OCI-LY3 (cell line): ENCODE data around the gene UNKL.

Experiments
- H2AFZ ChIP-seq: fragments of 200-600, 300-600 bp; shearing (Covaris generic); 2 replicates; pipeline ENCODE4 v1.6.0; 2014; ENCODE audit warnings: antibody characterized with exemption, low read depth, low read length
- H3K27ac ChIP-seq: fragments of 200-600, 300-600 bp; sonication (generic); 2 replicates; pipeline ENCODE4 v1.5.1; 2014; ENCODE audit warnings: mild to moderate bottlenecking, low read length, moderate library complexity, mixed read lengths
- H3K27me3 ChIP-seq: fragments of 200-600, 300-600 bp; sonication (generic); 2 replicates; pipeline ENCODE4 v1.6.1; 2014; ENCODE audit warnings: low read depth, low read length, mixed read lengths
- H3K36me3 ChIP-seq: fragments of 200-600, 300-600 bp; sonication (generic); replicated peaks from 2 replicates; pipeline ENCODE3; 2014; ENCODE audit warnings: low read depth, low read length, mixed read lengths
- H3K4me1 ChIP-seq: fragments of 300-600, 200-600 bp; sonication (generic); 2 replicates; pipeline ENCODE4 v1.6.1; 2014; ENCODE audit warnings: low read length, mixed read lengths
- H3K4me2 ChIP-seq: fragments of 200-600, 300-600 bp; sonication (generic); 2 replicates; pipeline ENCODE4 v1.6.1; 2014; ENCODE audit warnings: low read length, mixed read lengths
- H3K4me3 ChIP-seq: fragments of 300-600, 200-600 bp; sonication (generic); 2 replicates; pipeline ENCODE4 v1.5.1; 2014; ENCODE audit warnings: antibody characterized with exemption, mild to moderate bottlenecking, low read length, moderate library complexity
- H3K79me2 ChIP-seq: fragments of 300-600, 200-600 bp; shearing (Covaris generic); 2 replicates; pipeline ENCODE4 v1.6.1; 2014; ENCODE audit warnings: mild to moderate bottlenecking, low read length, mixed read lengths
- H3K9ac ChIP-seq: fragments of 300-600, 200-600 bp; shearing (Covaris generic); 2 replicates; pipeline ENCODE4 v1.6.0; 2014; ENCODE audit warnings: mild to moderate bottlenecking, low read length, moderate library complexity
- H3K9me3 ChIP-seq: fragments of 200-600, 300-600 bp; shearing (Covaris generic); 2 replicates; pipeline ENCODE4 v1.6.1; 2014; ENCODE audit warnings: low read length, mixed read lengths; ENCODE audit not compliant: insufficient read depth
- H4K20me1 ChIP-seq: fragments of 200-600, 300-600 bp; sonication (generic); 2 replicates; pipeline ENCODE4 v1.6.1; 2016; ENCODE audit warnings: low read length, mixed read lengths; ENCODE audit not compliant: insufficient read depth
- CTCF ChIP-seq: fragments of 200-600, 300-600 bp; sonication (generic); IDR thresholded peaks from 2 replicates; pipeline ENCODE4 v1.5.1; 2014; ENCODE audit warnings: antibody characterized with exemption, low read length, low read depth
- EZH2phosphoT487 ChIP-seq: fragments of 200-600 bp; shearing (Covaris generic); IDR thresholded peaks from 2 replicates; pipeline ENCODE4 v1.6.1; 2018; ENCODE audit warnings: antibody characterized with exemption, mixed run types, low read depth

Gene UNKL

GRCh38 chr16:1449201-1449788 is 34.8 kb upstream of the UNKL start:
- H3K4me2 ChIP-seq, result no peak overlapping the region
- no peaks in the 10 kb centered on the region for H3K4me1 ChIP-seq
- no peak overlapping the region for H2AFZ ChIP-seq
- no peaks in the 10 kb centered on the region for H3K9me3 ChIP-seq
- no peak for TF ChIP-seq CTCF
- TF ChIP-seq EZH2phosphoT487, result no peak
- no peaks in the 10 kb centered on the region for H4K20me1 ChIP-seq
- H3K4me3 ChIP-seq, result no peak overlapping the region
- no peaks in the 10 kb centered on the region for H3K79me2 ChIP-seq
- H3K36me3 ChIP-seq, result no peaks in the 10 kb centered on the region
- H3K9ac ChIP-seq, result no peak overlapping the region
- H3K27ac ChIP-seq, result no peak overlapping the region
- H3K27me3 ChIP-seq, result no peaks in the 10 kb centered on the region

- no peak overlapping the region for H3K4me2 ChIP-seq
- no peaks in the 10 kb centered on the region for H3K27me3 ChIP-seq
- H3K4me1 ChIP-seq, result no peaks in the 10 kb centered on the region
- no peak overlapping the region for H2AFZ ChIP-seq
- H3K79me2 ChIP-seq, result no peaks in the 10 kb centered on the region
- TF ChIP-seq EZH2phosphoT487 (no peak), CTCF (no peak)
- H3K36me3 ChIP-seq, result no peaks in the 10 kb centered on the region
- no peak overlapping the region for H3K27ac ChIP-seq
- H3K9me3 ChIP-seq, result no peaks in the 10 kb centered on the region
- no peak overlapping the region for H3K4me3 ChIP-seq
- no peak overlapping the region for H3K9ac ChIP-seq
- no peaks in the 10 kb centered on the region for H4K20me1 ChIP-seq
These were observed 34.1 kb upstream of the UNKL start for GRCh38 chr16:1448536-1449116.

GRCh38 chr16:1447965-1448364 is 33.5 kb upstream of the UNKL start:
- TF ChIP-seq CTCF (no peak), EZH2phosphoT487 (no peak)
- Histone ChIP-seq H3K27me3 (no peaks in the 10 kb centered on the region), H4K20me1 (no peaks in the 10 kb centered on the region), H3K9me3 (no peaks in the 10 kb centered on the region), H3K4me1 (no peaks in the 10 kb centered on the region), H2AFZ (no peak overlapping the region), H3K79me2 (no peaks in the 10 kb centered on the region), H3K36me3 (no peaks in the 10 kb centered on the region), H3K27ac (no peak overlapping the region), H3K4me2 (no peak overlapping the region), H3K9ac (no peak overlapping the region), H3K4me3 (no peak overlapping the region)

GRCh38 chr16:1446296-1447080 is 32.0 kb upstream of the UNKL start:
- Histone ChIP-seq H3K36me3 (no peaks in the 10 kb centered on the region), H3K79me2 (no peaks in the 10 kb centered on the region), H3K9ac (no peak overlapping the region), H3K27ac (no peak overlapping the region), H4K20me1 (no peaks in the 10 kb centered on the region), H3K4me1 (no peaks in the 10 kb centered on the region), H2AFZ (no peak overlapping the region), H3K9me3 (no peaks in the 10 kb centered on the region), H3K27me3 (no peaks in the 10 kb centered on the region), H3K4me3 (no peak overlapping the region), H3K4me2 (no peak overlapping the region)
- TF ChIP-seq EZH2phosphoT487, result no peak
- no peak for TF ChIP-seq CTCF
